NCI-H748 (cell line): ENCODE measurements around the gene EVC.

ENCODE experiments used
- DNase-seq: peaks from one replicate; lab custom pipeline; 2025; ENCODE audit not compliant: unreplicated experiment; lab: John Stamatoyannopoulos, UW

EVC gene

GRCh38 chr4:5710961-5711478 is at the start of gene EVC:
TSS of gene EVC (plus strand) at chr4:5711201. CDS start at chr4:5711381, 180 bp downstream.
- DNase-seq = peak; percentile 58

GRCh38 chr4:5661237-5661636 is 49.8 kb upstream of the EVC start:
- no peak for DNase-seq

- DNase-seq = no peak
Measured at GRCh38 chr4:5662555-5662954, 48.4 kb upstream of the EVC start.

- DNase-seq = no peak
Measured at GRCh38 chr4:5664778-5665177, 46.2 kb upstream of the EVC start.

GRCh38 chr4:5666741-5667140 is 44.3 kb upstream of the EVC start:
- no peak for DNase-seq

- no peak for DNase-seq
Measured at GRCh38 chr4:5676763-5677162, 34.2 kb upstream of the EVC start.

- no peak for DNase-seq
Measured at GRCh38 chr4:5678977-5679376, 32.0 kb upstream of the EVC start.

- DNase-seq = peak; percentile 67
Measured at GRCh38 chr4:5683566-5683965, 27.4 kb upstream of the EVC start.

GRCh38 chr4:5685296-5685695 is 25.7 kb upstream of the EVC start:
- no peak for DNase-seq

GRCh38 chr4:5686338-5686737 is 24.7 kb upstream of the EVC start:
- DNase-seq = peak; percentile 43

- DNase-seq = no peak
Measured at GRCh38 chr4:5689065-5689464, 21.9 kb upstream of the EVC start.

- DNase-seq = no peak
Measured at GRCh38 chr4:5691491-5692132, 19.4 kb upstream of the EVC start.

GRCh38 chr4:5693871-5694270 is 17.1 kb upstream of the EVC start:
- no peak for DNase-seq

GRCh38 chr4:5696341-5696740 is 14.7 kb upstream of the EVC start:
- DNase-seq = no peak

GRCh38 chr4:5700459-5700858 is 10.5 kb upstream of the EVC start:
- no peak for DNase-seq

GRCh38 chr4:5701971-5702370 is 9.0 kb upstream of the EVC start:
- DNase-seq = no peak

GRCh38 chr4:5703831-5704230 is 7.2 kb upstream of the EVC start:
- DNase-seq = no peak

GRCh38 chr4:5704276-5704675 is 6.7 kb upstream of the EVC start:
- no peak for DNase-seq

- DNase-seq = no peak
Measured at GRCh38 chr4:5705647-5706320, 5.2 kb upstream of the EVC start.

- DNase-seq = no peak
Measured at GRCh38 chr4:5706486-5707290, 4.3 kb upstream of the EVC start.

- DNase-seq = no peak
Measured at GRCh38 chr4:5707366-5707765, 3.6 kb upstream of the EVC start.
